IMR-90 (cell line): Measurements from ENCODE around the gene PAIP1.

ENCODE experiments used
- MAFK ChIP-seq: IDR thresholded peaks from 2 replicates; pipeline ENCODE4 v1.6.1; 2012; ENCODE audit warnings: low read depth, low read length, improper control_type of control experiment
- MXI1 ChIP-seq: IDR thresholded peaks from 2 replicates; pipeline ENCODE4 v1.6.1; 2012; ENCODE audit warnings: low read depth, mild to moderate bottlenecking, low read length, moderate library complexity, borderline replicate concordance
- POLR2A ChIP-seq: IDR thresholded peaks from 2 replicates; pipeline ENCODE4 v1.6.1; 2012; ENCODE audit warnings: mild to moderate bottlenecking, low read depth, low read length
- TF ChIP-seq, protein P1 (sequence below): conservative IDR thresholded peaks from 2 replicates; pipeline ENCODE4 v1.5.1; 2012; ENCODE audit warnings: mild to moderate bottlenecking, low read depth, low read length, improper control_type of control experiment

DNA sequence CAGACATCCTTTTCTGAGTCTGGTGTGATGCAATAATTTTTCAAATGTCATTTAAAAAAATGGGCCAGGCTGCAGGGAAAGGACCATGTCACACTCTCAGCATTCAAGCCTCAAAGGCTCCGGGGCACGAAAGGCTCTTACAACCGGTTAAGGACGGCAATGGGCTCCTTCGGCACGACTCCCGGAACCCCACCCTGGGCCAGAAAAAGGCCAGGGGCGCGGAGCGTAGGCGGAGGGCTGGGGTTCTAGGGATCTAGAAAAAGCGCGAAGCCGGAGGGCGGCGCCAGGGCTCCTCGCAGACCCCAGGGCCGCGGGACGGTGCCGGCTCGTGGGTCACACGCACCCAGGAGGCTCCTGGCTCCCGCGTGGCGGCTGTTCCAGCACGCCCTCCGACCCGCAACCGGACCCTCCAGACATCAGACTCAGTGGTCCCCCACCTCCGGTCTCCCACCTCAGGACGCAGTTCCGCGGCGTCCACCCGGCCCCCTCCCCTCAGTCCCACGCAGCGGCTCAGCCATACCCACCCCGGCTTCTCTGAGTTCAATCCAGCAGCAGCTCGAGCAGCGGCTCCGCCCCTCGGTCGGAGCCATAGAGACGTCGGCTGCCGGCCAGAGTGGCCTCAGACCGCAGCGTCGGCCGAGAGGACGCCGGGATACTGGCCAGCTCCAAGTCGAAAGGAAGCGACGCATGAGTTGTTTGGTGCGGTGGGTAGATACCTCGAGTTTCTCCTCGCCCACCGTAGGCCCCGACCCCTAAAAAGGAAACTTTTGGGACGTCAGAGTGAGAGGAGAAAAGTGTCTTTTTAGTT, 73.4 kb downstream of the PAIP1 start, which contains the start of gene TMEM267:
- TF ChIP-seq POLR2A (peak; percentile 93), MXI1 (no peak), MAFK (no peak)
- TF ChIP-seq, protein P1, sequence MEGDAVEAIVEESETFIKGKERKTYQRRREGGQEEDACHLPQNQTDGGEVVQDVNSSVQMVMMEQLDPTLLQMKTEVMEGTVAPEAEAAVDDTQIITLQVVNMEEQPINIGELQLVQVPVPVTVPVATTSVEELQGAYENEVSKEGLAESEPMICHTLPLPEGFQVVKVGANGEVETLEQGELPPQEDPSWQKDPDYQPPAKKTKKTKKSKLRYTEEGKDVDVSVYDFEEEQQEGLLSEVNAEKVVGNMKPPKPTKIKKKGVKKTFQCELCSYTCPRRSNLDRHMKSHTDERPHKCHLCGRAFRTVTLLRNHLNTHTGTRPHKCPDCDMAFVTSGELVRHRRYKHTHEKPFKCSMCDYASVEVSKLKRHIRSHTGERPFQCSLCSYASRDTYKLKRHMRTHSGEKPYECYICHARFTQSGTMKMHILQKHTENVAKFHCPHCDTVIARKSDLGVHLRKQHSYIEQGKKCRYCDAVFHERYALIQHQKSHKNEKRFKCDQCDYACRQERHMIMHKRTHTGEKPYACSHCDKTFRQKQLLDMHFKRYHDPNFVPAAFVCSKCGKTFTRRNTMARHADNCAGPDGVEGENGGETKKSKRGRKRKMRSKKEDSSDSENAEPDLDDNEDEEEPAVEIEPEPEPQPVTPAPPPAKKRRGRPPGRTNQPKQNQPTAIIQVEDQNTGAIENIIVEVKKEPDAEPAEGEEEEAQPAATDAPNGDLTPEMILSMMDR: no peak
